Measurements from ENCODE around the gene MANF. TPM values are rescaled to one million over a fixed set of nuclear protein-coding genes. Genes with fewer than 3 reads are reported as not detected.

MANF gene
- total and polyA plus RNA-seq, 7 donors: 12.2 to 138 (median 21.0) TPM

- intact Hi-C loops (cut with DNase I): loop anchor here (10.0 kb wide), 2 partner anchors 571 to 1039 kb away; partner anchors contain the start of genes CYB561D2, NPRL2, PCBP4 and TMEM115
- H3K27me3 ChIP-seq: no peaks in the 10 kb centered on the region
- peaks cover 0 to 63% (median 50%) of the 10 kb centered on the region in 4 donors for H3K4me1 ChIP-seq
- DNase-seq: no peak
- WGBS, 2 donors: 91 to 94% methylated on average over 14 of the region's 14 CpGs
- no peaks in the 10 kb centered on the region for H3K9me3 ChIP-seq
- peaks cover 23 to 65% (median 45%) of the 10 kb centered on the region in 4 donors for H3K36me3 ChIP-seq
- no peak overlapping the region for H3K4me3 ChIP-seq
- no peak overlapping the region for H3K27ac ChIP-seq
- TF ChIP-seq POLR2A (IDR thresholded peaks at IDR 0.05): no peak
- no peak for TF ChIP-seq EP300 (IDR thresholded peaks at IDR 0.05)
- TF ChIP-seq POLR2AphosphoS5 (IDR thresholded peaks at IDR 0.05): no peak
- TF ChIP-seq CTCF (IDR thresholded peaks at IDR 0.05): no peak
Observed at GRCh38 chr3:51393564-51393963, 8.5 kb downstream of the MANF start.

- no peaks in the 10 kb centered on the region for H3K9me3 ChIP-seq
- intact Hi-C loops (cut with DNase I): loop anchor here (10.0 kb wide), 2 partner anchors 570 to 1040 kb away; partner anchors contain the start of genes CYB561D2, NPRL2, PCBP4 and TMEM115
- no peak overlapping the region for H3K27ac ChIP-seq
- TF ChIP-seq POLR2AphosphoS5 (IDR thresholded peaks at IDR 0.05) (no peak), EP300 (IDR thresholded peaks at IDR 0.05) (no peak), POLR2A (IDR thresholded peaks at IDR 0.05) (no peak), CTCF (IDR thresholded peaks at IDR 0.05) (no peak)
- H3K4me3 ChIP-seq: no peak overlapping the region
- WGBS, 2 donors: 85 to 90% methylated on average over 5 of the region's 5 CpGs
- H3K4me1 ChIP-seq: peaks cover 0 to 63% (median 48%) of the 10 kb centered on the region in 4 donors
- no peaks in the 10 kb centered on the region for H3K27me3 ChIP-seq
- H3K36me3 ChIP-seq: peaks cover 25 to 66% (median 46%) of the 10 kb centered on the region in 4 donors
- DNase-seq: no peak
Observed at GRCh38 chr3:51394541-51394940, 9.4 kb downstream of the MANF start.

- DNase-seq: no peak
- H3K27me3 ChIP-seq: no peaks in the 10 kb centered on the region
- H3K9me3 ChIP-seq: no peaks in the 10 kb centered on the region
- H3K4me3 ChIP-seq: no peak overlapping the region
- WGBS, 2 donors: 79 to 83% methylated on average over 12 of the region's 12 CpGs
- intact Hi-C loops (cut with DNase I): loop anchor here (10.0 kb wide), 2 partner anchors 569 to 1041 kb away; partner anchors contain the start of genes CYB561D2, NPRL2, PCBP4 and TMEM115
- no peak for TF ChIP-seq EP300 (IDR thresholded peaks at IDR 0.05)
- no peak for TF ChIP-seq POLR2A (IDR thresholded peaks at IDR 0.05)
- TF ChIP-seq CTCF (IDR thresholded peaks at IDR 0.05): no peak
- TF ChIP-seq POLR2AphosphoS5 (IDR thresholded peaks at IDR 0.05): no peak
- H3K4me1 ChIP-seq: peaks cover 0 to 56% (median 41%) of the 10 kb centered on the region in 4 donors
- H3K27ac ChIP-seq: no peak overlapping the region
- H3K36me3 ChIP-seq: peaks cover 25 to 77% (median 47%) of the 10 kb centered on the region in 4 donors
Observed at GRCh38 chr3:51395493-51396213, 10.6 kb downstream of the MANF start.

- H3K36me3 ChIP-seq: peaks cover 28 to 82% (median 47%) of the 10 kb centered on the region in 4 donors
- no peaks in the 10 kb centered on the region for H3K27me3 ChIP-seq
- no peak overlapping the region for H3K27ac ChIP-seq
- H3K4me3 ChIP-seq: no peak overlapping the region
- peaks cover 0 to 54% (median 39%) of the 10 kb centered on the region in 4 donors for H3K4me1 ChIP-seq
- TF ChIP-seq EP300 (IDR thresholded peaks at IDR 0.05) (no peak), POLR2AphosphoS5 (IDR thresholded peaks at IDR 0.05) (no peak), CTCF (IDR thresholded peaks at IDR 0.05) (no peak), POLR2A (IDR thresholded peaks at IDR 0.05) (no peak)
- no peaks in the 10 kb centered on the region for H3K9me3 ChIP-seq
- 91 to 95% methylated on average over 1 of the region's 1 CpG for WGBS, 2 donors
- no peak for DNase-seq
- intact Hi-C loops (cut with DNase I): loop anchor here (10.0 kb wide), 2 partner anchors 568 to 1042 kb away; partner anchors contain the start of genes CYB561D2, NPRL2, PCBP4 and TMEM115
Observed at GRCh38 chr3:51396401-51396800, 11.3 kb downstream of the MANF start.

Data from sigmoid colon (tissue), 7 donors.